KG1 (cell line): Measurements from ENCODE around the gene UBE2D2.

Experiments used
- DNase-seq: peaks from one replicate; lab custom pipeline; 2025; lab: John Stamatoyannopoulos, UW

Gene UBE2D2

DNA sequence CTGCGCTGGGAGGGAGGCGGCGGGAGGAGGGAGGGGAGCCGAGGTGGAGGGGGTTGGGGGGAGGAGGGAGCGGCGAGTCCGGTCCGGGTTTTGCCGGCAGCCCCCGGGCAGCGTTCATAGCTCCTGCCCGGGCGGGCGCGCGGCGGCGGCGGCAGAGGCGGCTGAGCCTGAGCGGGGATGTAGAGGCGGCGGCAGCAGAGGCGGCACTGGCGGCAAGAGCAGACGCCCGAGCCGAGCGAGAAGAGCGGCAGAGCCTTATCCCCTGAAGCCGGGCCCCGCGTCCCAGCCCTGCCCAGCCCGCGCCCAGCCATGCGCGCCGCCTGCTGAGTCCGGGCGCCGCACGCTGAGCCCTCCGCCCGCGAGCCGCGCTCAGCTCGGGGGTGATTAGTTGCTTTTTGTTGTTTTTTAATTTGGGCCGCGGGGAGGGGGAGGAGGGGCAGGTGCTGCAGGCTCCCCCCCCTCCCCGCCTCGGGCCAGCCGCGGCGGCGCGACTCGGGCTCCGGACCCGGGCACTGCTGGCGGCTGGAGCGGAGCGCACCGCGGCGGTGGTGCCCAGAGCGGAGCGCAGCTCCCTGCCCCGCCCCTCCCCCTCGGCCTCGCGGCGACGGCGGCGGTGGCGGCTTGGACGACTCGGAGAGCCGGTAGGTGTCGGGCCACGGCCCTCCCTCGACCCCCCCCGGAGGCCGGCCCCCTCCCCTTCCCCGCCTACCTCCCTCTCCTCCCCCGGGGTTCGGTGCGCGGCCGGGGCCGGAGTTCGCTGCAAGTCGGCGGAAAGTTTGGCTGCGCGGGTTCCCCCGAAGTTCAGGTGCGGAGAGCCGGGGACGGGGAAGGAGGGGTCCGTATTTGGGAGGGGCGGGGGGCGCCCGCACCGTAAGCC is 87.3 kb downstream of the UBE2D2 start, which contains the start of gene CXXC5:
CXXC5 (plus strand) TSS at position 145 of the 877 bp plus-strand sequence. CDS start 32,175 bp downstream, outside the sequence.
- no peak for DNase-seq

DNA sequence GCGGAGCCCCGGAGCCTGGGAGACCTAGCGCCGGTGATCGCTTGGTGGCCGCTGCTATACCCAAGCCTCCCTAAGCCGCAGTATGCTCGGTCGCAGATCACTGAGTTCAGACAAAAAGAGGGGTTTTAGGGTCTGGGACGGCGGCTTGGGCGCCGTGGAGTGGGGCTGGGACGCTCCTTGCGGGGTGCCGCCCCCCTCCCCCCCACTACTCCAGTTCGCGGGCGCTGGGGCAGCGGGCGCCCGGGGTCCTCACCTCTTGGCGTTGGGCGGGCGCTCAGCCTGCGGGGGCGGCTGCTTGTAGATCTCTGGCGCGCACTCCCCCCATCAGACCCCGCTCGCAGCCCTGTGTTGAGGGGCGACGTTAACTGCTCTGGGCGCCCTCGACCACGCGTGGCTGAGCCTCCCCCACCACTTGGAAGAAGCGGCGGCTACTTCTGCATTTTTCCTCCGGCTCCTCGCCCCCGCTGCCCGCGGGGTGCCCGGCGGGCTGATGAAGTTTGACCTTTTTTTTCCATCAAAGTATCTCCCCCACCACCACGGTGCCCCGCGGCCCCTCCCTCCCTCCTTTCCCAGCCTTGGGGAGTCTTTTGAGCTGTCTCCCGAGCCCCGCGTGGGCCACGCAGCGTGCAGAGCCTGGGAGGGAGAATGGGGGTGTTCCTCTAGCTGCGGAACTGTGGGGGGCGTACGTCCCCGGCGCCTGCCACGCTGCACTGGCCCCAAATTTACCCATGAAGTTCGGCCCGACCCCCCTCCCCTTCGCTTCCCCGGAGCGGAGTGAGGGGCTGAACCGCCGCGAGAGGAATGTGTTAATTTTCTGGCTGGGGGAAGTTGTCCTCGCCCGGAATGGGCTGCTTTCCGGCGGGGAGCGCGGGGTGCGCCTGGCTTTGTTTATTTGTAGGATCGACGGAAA is 88.2 kb downstream of the UBE2D2 start:
- no peak for DNase-seq

DNA sequence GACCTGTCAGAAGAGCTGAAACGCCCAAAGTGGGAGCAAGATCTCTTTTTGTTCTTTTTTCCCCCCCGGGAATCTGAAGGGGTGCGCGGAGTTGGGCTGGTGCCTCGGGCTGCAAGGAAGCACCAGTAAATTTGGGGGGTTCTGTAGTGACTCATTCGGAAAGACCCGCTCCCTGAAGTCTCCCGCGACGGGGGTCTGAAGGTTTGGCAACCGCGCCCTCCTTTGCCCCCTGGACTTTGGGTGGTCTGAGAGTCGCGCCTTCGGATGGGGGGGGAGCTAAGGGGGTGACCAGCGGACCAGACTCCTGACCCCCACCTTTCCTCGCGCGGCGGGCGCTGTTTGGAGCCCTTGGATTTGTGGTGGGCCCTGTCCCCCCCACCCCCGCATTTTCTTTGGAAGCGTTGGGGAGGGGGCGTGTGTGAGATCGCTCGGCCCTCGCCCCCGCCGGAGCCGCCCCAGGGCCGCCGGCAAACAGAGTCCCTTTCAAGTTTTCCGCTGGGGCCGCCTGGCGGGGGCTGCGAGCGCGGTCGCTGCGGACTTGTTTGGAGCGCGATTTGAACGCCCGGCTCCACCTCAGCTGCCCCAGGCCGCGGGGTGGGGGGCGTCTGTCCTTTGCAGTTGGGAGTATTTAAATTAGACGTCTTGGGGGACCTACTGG is 89.0 kb downstream of the UBE2D2 start:
- DNase-seq: no peak

DNA sequence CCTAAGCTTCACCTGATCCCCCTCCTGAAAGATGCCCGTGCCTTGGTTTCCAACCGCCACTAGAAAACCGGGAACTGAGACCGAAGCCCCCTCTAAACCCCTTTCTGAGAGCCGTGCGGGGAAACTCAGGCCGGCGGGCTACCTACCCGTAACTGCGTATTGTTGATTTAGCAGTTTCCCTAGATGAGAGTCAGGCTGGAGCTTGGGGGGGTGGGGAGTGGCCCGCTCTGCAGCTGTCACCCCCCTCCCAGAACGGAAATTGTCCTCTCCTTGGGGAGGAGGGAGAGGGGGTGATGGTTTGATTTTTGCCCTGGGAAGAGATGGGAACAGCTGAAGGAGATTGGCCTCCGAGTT is 89.5 kb downstream of the UBE2D2 start:
- DNase-seq: no peak

DNA sequence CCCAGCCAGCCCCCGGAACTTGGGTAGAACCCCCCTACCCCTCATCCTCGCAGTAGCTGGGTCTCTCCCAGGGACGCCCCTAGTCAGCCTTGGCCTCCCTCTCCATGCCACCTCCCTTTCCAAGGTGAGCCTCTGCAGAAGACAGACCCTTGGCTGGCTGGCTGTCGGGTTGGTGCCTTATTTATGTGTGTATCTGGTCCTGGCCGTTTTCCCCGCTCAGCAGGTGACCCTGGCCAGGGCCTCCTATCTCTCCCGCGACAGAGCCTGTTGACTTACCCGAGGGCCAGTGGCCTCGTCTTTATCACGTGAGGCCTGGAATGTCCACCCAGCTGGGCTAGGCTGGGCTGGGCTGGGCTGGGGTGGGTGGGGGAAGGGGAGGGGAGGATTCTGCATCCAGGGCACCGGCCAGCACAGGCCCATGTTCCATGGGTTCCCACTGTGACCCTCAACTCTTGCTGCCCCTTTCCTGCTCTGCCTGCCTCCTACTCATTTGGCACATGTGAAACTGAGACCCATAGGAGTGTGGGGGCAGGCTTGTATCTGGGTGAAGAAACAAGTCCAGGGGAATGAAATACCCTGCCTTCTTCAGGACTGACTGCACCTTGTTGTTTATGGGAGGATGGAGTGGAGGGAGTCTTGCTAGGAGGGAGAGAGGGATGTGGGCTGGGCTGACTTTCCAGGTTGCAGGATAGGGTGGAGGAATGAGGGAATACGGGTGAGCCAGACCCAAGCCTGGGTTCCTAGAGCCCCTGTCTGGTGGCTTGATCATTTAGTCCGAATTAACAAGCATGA is 90.1 kb downstream of the UBE2D2 start:
- DNase-seq: no peak

DNA sequence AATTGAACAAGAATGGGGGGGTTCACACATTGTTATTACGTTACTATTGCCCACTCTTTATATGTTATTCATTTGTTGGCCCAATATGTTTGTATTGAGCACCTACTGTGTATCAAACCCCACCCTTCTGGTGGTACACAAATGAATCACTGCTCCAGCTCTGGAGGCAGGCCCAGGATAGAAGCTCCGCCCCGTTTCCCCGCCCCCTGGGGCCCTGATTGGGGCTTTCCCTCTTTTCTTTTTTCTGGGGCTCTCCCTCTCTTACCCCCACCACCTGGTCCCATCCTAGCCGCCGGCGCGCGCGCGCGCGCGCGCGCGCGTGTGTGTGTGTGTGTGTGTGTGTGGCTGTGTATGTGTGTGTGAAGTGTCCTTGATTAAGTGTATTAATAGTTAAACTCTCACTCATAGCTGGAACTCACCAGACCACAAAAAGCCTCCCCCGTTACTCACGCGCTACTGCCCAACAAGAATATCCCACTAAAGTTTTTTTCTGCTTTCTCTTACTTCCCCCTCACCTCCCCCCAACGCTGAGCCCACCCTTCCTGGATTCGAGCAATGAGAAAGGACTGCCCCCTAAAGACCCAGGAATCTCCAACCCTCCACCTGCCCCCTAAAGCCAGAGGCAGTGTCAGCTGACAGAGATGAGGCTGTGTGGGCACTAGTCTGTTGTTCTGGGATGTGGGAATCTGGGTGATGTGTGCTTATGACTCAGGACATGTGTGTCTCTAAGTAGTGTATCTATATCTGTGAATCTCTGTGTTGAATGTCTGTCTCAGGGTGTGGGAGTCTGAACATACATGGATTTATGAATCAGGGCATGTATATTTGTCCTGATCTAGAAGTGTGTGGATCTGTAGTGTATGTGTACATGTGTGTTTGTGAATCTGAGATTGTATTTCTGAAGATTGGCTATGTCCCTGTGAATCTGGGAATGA is 91.0 kb downstream of the UBE2D2 start:
- peak; percentile 19 for DNase-seq

DNA sequence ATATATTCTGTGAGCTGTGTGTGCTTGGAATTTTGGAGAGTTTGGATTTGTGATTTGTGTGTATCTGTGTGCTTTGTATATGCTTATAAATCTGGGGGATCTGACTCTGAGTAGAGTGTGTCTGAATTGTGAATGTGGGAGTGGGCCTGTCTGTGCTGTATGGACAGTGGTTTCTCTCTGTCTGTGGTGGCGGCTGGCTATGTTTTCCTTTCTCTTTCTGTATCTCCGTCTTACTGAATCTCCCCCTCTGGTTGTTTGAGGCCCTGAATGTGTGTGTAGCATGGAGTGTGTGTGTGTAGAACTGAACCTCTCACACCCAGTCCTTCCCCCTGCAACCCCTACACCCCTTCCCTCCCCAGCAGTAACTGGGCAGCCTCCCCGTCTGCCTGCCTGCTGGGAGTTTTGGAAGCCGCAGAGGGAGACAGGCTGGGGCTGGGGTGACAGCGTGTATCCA is 91.7 kb downstream of the UBE2D2 start:
- DNase-seq: no peak

DNA sequence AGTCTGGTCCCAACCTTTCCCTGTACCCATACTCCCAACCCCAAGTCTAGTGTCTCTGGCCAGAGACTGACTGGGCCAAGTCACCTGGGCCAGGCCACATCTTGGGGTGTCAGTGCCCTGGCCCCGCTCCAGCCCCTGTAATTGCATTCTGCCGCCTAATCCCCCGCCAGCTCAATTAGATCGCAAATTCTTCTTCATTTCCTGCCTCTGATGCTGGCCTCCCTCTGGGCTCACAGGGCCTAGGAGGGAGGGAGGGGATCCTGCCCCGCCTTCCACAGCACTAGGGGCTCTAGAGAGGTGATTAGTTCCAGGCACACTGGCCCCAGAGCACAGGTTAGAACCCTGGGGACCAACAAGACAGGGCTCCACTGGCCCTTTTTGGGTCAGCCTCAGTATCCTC is 92.5 kb downstream of the UBE2D2 start:
- no peak for DNase-seq

DNA sequence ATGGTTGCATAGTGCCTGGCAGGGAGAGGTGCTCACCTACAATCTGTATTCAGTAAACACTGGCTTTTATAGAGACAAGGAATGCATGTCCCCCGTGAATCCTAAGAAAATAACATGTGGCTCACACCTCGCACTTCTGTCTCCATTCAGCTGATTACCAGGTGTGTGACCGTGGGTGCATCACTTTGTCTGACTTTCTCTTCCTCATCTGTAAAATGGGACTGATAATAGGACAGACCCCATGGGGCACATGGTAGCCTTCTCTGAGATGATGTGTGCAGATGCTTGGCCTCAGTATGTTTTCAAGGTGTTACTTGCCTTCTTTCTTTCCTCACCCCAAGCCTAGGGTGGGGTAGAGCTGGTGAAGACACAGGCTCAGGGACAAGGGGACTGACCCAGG is 93.3 kb downstream of the UBE2D2 start:
- DNase-seq: no peak

DNA sequence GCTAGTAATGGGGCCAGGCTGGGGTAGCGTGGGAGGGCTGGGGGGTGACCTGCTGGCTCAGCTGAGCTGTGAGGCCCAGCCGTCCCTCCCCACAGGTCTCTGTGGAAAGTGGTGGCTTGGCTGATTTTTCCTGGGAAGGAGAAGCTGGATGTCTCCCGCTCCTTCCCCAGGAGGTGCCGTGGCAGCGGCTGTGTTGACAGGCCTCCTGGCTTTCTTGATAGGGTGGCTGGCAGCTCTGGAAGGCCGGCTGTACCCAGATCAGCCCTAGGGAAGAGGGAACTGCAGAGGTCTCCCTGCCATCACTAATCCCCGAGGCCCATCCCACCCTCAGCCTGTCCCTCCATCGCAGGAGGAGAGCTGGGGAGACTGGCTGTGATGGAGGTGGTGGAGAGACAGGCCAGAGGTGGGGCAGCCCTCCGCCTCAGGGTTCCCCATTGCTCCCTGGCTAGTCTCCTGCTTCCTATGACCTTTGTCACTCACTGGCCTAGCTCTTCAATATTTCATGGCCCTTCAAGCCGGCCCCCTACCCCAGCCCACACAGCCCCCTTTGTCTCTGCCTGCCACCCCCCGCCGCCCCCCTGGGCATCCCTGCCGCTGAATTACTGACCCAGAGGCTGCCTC is 93.8 kb downstream of the UBE2D2 start:
- no peak for DNase-seq

DNA sequence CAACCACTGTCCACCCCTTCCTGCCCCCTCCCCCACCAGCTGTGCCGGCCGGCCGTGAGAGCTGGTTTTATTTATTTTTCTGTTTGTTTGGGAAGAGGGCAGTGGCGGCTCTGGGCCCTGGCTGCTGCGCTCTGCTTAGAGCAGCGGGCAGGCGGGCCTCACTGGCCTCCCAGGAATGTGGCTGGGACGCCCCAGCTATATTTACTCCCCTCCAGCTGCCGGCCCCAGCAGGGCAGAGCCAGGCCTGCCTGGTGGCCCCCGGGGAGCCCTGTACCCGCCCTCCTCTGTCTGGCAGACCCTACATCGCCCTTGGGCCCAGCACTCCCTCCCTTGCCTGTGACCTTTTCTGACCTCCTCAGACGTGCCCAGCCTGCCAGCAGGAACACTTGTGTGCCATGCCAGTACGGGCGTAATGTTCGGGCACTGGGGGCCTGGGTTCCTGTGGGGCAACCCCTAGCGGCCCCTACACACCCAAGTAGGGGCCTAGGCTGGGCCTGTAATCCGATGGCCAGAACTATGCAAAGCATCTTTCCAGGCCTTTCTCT is 94.7 kb downstream of the UBE2D2 start:
- no peak for DNase-seq

DNA sequence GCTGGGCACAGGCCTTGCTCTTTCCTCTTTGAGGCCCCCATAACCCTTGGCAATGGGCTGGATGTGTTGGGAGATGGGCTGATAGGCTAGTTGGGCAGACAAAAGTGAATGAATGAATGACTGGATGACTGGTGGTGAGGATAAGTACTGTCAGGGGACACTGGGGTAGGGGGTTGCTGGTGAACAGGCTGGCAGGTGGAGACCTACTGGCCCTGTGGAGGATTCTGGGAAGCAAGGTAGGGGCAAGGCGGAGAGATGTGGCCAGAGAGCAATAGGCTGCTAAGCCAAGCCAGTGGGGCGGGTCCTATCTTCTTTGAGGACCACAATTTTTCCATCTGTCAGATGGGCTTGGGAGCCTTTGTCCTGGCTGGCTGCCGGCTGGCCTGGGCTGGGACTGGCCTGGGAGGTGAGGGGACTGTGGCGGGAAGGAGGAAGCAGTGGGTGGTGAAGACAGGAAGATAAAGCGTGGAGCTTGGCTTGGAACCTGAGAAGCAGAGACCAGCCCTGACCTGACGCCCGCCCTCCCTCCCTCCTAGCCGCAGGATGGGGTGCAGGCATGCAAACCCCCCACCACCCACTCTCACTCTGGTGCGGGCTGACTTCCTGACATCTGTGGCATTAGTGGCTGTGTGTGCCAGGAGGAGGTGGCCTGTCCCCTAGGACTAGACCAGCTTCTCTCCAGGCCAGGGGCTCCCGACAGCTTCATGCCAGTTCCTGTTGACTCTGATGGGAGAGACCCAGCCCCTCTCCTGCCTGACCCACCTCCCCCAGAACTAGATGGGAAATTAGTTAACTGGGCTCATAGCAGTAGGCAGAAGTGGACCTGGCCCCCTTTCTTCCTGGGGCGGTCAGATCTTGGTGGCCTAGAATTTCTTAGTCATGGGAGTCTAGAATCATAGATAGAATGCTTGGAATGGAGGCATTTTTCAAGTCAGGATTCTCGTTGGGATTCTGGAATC is 96.5 kb downstream of the UBE2D2 start:
- no peak for DNase-seq

DNA sequence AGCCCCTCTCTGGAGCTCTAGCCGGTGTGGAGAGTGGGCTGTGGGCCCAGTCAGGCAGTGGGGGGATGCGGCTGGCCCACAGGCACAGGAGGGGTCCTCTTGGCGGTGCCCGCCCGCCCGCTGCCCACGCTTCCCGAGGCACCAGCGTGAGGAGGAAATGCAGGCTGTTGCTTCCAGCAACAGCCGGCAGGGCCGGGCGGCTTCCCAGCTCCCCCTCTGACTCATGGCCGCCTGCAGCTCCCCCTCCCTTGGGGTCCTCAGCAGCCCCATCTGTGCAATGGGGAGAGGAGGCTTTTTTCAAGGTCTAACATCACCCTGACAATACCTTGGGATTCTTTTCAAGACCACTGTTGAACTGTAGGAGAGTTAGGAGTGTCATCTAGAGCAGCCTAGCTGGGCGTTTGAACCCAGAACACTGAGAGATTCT is 97.4 kb downstream of the UBE2D2 start:
- DNase-seq: no peak

DNA sequence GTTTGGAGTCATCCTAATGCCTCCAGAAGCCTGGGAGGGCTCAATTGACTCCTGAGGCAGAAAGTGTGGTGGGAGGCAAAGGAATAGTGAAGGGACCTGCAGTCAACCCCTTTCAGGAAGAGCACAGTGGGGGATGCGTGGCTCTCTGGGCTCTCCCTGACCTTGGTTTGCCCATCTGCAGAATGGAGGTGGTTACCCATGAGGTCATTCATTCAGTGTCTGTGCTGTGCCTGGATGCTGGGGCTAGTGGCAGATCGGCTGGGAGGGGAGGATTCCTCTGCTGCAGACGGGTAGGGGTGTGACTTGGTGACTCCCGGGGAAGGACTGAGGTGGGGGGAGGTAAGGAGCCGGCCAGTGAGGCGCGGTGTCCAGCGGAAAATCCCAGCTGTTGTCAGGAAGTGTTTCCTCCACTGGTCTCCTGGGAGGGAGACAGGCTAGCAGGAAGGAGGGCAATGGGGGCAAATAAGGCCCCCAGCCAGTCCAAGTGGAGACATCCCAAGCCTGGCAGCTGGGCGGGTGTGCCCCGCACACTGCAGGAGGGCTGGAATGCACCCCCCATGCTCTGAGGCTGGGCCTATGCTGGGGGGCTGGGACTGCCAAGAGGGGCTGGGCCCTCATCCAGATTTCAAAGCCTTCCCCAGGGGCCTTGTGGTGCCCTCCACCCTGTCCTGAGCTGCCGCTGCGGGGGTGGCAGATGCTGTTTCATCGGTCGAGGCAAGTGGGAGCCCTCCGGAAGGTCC is 98.0 kb downstream of the UBE2D2 start:
- DNase-seq: no peak

DNA sequence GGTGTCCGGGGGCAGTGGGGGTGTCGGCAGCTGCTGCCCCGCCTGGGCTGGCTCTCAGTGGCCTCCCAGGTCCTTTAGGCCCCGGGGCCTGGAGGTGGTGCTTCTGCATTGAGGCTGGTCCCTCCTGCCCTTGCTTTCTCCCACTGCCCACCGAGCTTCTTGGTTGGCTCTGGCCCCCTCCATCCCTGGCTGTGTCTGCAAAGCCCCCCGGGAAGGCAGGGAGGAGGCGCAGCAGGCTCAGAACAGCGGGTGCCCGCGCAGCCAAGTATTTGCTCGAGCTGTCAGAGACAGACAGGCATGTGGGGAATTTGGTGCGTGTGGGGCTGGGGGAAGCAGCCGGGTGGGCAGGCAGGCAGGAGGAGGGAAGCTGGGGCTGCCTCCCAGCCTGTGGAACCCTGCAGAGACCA is 98.6 kb downstream of the UBE2D2 start:
- no peak for DNase-seq

DNA sequence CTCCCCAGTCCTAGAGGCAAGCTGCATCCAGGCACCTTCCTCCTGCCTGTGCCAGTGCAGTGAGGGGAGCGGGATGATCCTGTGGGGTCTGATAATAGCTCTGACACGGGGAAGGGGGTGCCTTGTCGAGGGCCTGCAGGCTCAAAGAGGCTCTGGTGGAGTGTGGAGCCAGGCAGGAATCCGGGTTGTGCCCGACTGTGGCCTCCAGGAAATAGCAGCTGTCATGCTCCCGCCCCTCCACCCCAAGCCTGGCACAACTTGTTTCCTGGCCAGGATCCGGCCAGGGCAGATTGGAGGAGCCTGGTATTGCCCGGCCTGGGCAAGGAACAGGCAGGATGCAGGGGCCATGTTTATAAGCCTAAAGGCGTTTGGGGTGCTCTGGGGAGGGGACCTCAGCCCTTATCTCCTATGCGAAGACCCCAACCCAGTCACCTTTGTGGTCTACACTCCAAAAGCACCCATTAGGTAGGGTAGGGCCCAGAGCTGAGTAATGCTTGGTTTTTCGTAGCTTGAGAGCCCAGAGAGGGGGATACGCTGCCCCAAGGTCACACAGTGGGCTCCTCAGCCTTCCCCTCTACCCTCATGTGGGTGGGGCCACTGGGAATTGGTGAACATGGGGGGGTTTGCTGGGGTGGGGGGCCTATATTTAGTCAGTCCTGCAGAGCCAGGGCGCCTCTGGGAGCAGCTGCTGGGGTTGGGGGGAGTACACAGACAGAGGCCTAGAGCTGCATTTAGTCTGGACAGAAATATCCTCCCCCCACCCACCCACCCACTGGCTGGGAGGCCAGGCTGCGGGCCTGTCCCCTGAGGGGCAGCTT is 99.2 kb downstream of the UBE2D2 start:
- no peak for DNase-seq
